WTC11 (cell line): ENCODE measurements around the gene PGM2L1. TPM values are rescaled to one million over a fixed set of nuclear protein-coding genes. Genes with fewer than 3 reads are reported as not detected.

Experiments used
- ATAC-seq: fragments of 200-7000 bp; cut with Tn5 transposase; 2 replicates; pipeline ENCODE4 v1.10.0; 2021; ENCODE audit warnings: mild to moderate bottlenecking, moderate library complexity
- CTCF ChIA-PET: fragments of 300-600 bp; sonication (Branson Sonifier 250); formaldehyde crosslinking; loops from one replicate; lab custom pipeline; 2021; ENCODE audit warnings: antibody characterized with exemption; lab: Charles Lee
- POLR2A ChIA-PET: fragments of 350-600 bp; sonication (Branson Sonifier 250); formaldehyde crosslinking; loops from one replicate; lab custom pipeline; 2021; ENCODE audit warnings: antibody characterized with exemption; lab: Charles Lee
- DNase-seq: peaks from one replicate; pipeline ENCODE4 v3.0.0; 2021; ENCODE audit warnings: low spot score
- H3K27ac Mint-ChIP-seq: 2 replicates; pipeline ENCODE4 v1.8.0; 2021; ENCODE audit warnings: mixed read lengths
- H3K27me3 Mint-ChIP-seq: 2 replicates; pipeline ENCODE4 v1.8.0; 2021; ENCODE audit warnings: low read depth, mild to moderate bottlenecking, moderate library complexity, mixed read lengths
- H3K36me3 Mint-ChIP-seq: 2 replicates; pipeline ENCODE4 v1.8.0; 2021; ENCODE audit warnings: mixed read lengths
- H3K4me1 Mint-ChIP-seq: 2 replicates; pipeline ENCODE4 v1.8.0; 2022; ENCODE audit warnings: mixed read lengths
- H3K4me3 Mint-ChIP-seq: 2 replicates; pipeline ENCODE4 v1.8.0; 2021; ENCODE audit warnings: mild to moderate bottlenecking, moderate library complexity, mixed read lengths
- H3K9me3 Mint-ChIP-seq: 2 replicates; pipeline ENCODE4 v1.8.0; 2021; ENCODE audit warnings: mixed read lengths
- ATF6 ChIP-seq: sonication (generic); formaldehyde crosslinking; IDR thresholded peaks from 2 replicates; pipeline ENCODE4 v1.8.1; 2023; ENCODE audit warnings: mild to moderate bottlenecking, missing genetic modification reagents
- EMX1 ChIP-seq: fragments of 250-450 bp; sonication (Bioruptor Pico); IDR thresholded peaks from 2 replicates; pipeline ENCODE4 v1.8.0; 2021; ENCODE audit warnings: mild to moderate bottlenecking
- FOXJ3 ChIP-seq: sonication (generic); formaldehyde crosslinking; IDR thresholded peaks from 2 replicates; pipeline ENCODE4 v1.9.0; 2021; ENCODE audit warnings: missing genetic modification reagents, mild to moderate bottlenecking, borderline replicate concordance
- FOXK1 ChIP-seq: sonication (generic); formaldehyde crosslinking; IDR thresholded peaks from 2 replicates; pipeline ENCODE4 v1.8.0; 2022; ENCODE audit warnings: mild to moderate bottlenecking, moderate library complexity, missing genetic modification reagents
- GRHL2 ChIP-seq: fragments of 250-450 bp; sonication (Bioruptor Pico); IDR thresholded peaks from 2 replicates; pipeline ENCODE4 v1.8.0; 2022; ENCODE audit warnings: mild to moderate bottlenecking, moderate library complexity; ENCODE audit not compliant: insufficient replicate concordance, severe bottlenecking
- MXD4 ChIP-seq: fragments of 250-450 bp; sonication (Bioruptor Pico); IDR thresholded peaks from 2 replicates; pipeline ENCODE4 v1.8.0; 2021; ENCODE audit warnings: mild to moderate bottlenecking, moderate library complexity, borderline replicate concordance
- NFATC4 ChIP-seq: fragments of 250-450 bp; sonication (Bioruptor Pico); IDR thresholded peaks from 2 replicates; pipeline ENCODE4 v1.9.0; 2021; ENCODE audit warnings: mild to moderate bottlenecking
- NFE2L1 ChIP-seq: sonication (generic); formaldehyde crosslinking; IDR thresholded peaks from 2 replicates; pipeline ENCODE4 v1.8.1; 2023; ENCODE audit warnings: missing genetic modification reagents
- RORB ChIP-seq: fragments of 250-450 bp; sonication (Bioruptor Pico); IDR thresholded peaks from 2 replicates; pipeline ENCODE4 v1.9.0; 2021; ENCODE audit warnings: mild to moderate bottlenecking
- SMAD3 ChIP-seq: sonication (generic); formaldehyde crosslinking; IDR thresholded peaks from 2 replicates; pipeline ENCODE4 v1.8.0; 2022; ENCODE audit warnings: missing genetic modification reagents, mild to moderate bottlenecking, borderline replicate concordance
- ZBTB21 ChIP-seq: sonication (generic); formaldehyde crosslinking; IDR thresholded peaks from 2 replicates; pipeline ENCODE4 v1.8.1; 2023; ENCODE audit warnings: mild to moderate bottlenecking, missing genetic modification reagents, borderline replicate concordance
- ZNF121 ChIP-seq: sonication (generic); formaldehyde crosslinking; IDR thresholded peaks from 2 replicates; pipeline ENCODE4 v1.8.0; 2023; ENCODE audit warnings: missing genetic modification reagents
- ZNF232 ChIP-seq: sonication (generic); formaldehyde crosslinking; IDR thresholded peaks from 2 replicates; pipeline ENCODE4 v1.8.0; 2022; ENCODE audit warnings: mild to moderate bottlenecking, missing genetic modification reagents
- ZNF396 ChIP-seq: fragments of 250-450 bp; sonication (Bioruptor Pico); IDR thresholded peaks from 2 replicates; pipeline ENCODE4 v1.8.0; 2021; ENCODE audit warnings: mild to moderate bottlenecking, moderate library complexity, borderline replicate concordance
- ZSCAN18 ChIP-seq: fragments of 250-450 bp; sonication (Bioruptor Pico); IDR thresholded peaks from 2 replicates; pipeline ENCODE4 v2.1.2; 2022; ENCODE audit warnings: mild to moderate bottlenecking, moderate library complexity
- total RNA-seq: library from RNA; stranded (reverse); gene quantifications from 3 replicates; pipeline ENCODE4 v1.2.3, GENCODE V29; 2021
- TF ChIP-seq, protein P1 (sequence below): sonication (generic); formaldehyde crosslinking; IDR thresholded peaks from 2 replicates; pipeline ENCODE4 v1.8.0; 2022; ENCODE audit warnings: mild to moderate bottlenecking, missing genetic modification reagents
- TF ChIP-seq, protein P2 (sequence below): sonication (generic); formaldehyde crosslinking; IDR thresholded peaks from 2 replicates; pipeline ENCODE4 v1.8.0; 2023; ENCODE audit warnings: missing genetic modification reagents, mild to moderate bottlenecking, borderline replicate concordance

Gene PGM2L1
- total RNA-seq, 1 experiment from 2014 or later = 34.1 TPM

- ChIA-PET POLR2A (no interaction called here), CTCF (interaction anchor here (2.0 kb wide), 1 partner anchor 123 kb away, joined by 11 read pairs; no protein-coding TSS in a partner anchor)
- DNase-seq (no peak), ATAC-seq (no peak)
- peaks cover 5% of the 10 kb centered on the region; the same call in 1 of the 2 replicates for H3K4me1 Mint-ChIP-seq
- peaks cover 12% of the 10 kb centered on the region for H3K36me3 Mint-ChIP-seq
- H3K4me3 Mint-ChIP-seq = no peak overlapping the region
- H3K27me3 Mint-ChIP-seq = no peaks in the 10 kb centered on the region; the same call in 1 of the 2 replicates
- H3K27ac Mint-ChIP-seq = no peak overlapping the region
- peaks cover 6% of the 10 kb centered on the region for H3K9me3 Mint-ChIP-seq
- TF ChIP-seq EMX1 (CRISPR knock-in tag) = no peak
- TF ChIP-seq ZNF121 = no peak
- no peak for TF ChIP-seq NFE2L1 (CRISPR knock-in tag)
- TF ChIP-seq, protein P1, sequence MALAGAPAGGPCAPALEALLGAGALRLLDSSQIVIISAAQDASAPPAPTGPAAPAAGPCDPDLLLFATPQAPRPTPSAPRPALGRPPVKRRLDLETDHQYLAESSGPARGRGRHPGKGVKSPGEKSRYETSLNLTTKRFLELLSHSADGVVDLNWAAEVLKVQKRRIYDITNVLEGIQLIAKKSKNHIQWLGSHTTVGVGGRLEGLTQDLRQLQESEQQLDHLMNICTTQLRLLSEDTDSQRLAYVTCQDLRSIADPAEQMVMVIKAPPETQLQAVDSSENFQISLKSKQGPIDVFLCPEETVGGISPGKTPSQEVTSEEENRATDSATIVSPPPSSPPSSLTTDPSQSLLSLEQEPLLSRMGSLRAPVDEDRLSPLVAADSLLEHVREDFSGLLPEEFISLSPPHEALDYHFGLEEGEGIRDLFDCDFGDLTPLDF (CRISPR knock-in tag) = no peak
- no peak for TF ChIP-seq ATF6
- TF ChIP-seq RORB (CRISPR knock-in tag) = no peak
- no peak for TF ChIP-seq ZBTB21 (CRISPR knock-in tag)
- TF ChIP-seq FOXK1 (CRISPR knock-in tag) = no peak
- TF ChIP-seq FOXJ3 (CRISPR knock-in tag) = no peak
- TF ChIP-seq MXD4 = no peak
- TF ChIP-seq ZSCAN18 (CRISPR knock-in tag) = no peak
- no peak for TF ChIP-seq ZNF396
- TF ChIP-seq NFATC4 = no peak
- TF ChIP-seq ZNF232 = no peak
- TF ChIP-seq GRHL2 = no peak
- TF ChIP-seq SMAD3 (CRISPR knock-in tag) = no peak
Observed at GRCh38 chr11:74326665-74327064, 71.6 kb downstream of the PGM2L1 start.

DNA sequence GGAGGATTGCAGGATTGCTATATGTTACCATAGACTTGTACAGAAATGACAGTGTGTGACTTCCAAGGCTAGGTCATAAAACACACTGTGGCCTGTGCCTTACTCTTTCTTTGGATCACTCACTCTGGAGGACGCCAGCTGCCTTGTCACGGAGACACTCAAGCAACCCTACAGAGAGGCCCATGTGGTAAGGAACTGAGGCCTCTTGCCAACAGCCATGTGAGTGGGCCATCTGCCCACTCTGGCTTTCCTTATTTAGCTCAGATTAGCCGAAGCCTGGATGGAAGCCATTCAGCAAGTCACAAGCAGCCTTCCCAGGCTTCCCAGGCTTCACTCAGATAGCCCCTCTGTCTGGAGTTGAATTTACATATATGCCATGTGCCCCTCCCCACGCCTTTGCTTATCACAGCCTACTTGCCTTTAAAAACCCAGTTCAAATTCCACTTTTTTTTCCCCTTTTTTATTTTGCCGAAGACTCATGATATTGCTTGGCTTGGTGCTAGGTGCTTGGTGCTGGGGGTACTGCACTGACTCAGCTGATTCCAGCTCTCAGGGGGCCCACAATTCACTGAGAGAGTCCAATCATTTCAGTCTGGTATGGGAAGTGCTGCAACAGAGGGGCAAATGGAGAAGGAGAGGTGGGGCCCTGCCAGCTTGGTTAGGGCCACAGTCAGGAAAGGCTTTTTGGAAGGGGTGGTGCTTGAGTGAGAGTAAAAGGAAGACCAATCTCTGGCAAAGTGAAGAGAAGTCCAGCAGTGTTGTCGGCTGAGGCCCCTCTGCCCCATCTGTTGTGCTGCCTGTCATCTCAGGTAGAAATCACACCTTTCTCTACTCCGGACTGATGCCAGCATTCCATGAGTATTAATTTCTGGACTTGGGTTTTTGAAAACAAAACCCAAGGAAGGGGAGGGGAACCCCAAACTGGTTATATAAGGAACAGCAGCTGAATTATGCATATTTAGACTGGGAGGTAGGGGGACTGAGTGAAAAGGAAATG lies 72.3 kb downstream of the PGM2L1 start:
- Mint-ChIP-seq H3K4me1 (peaks cover 5% of the 10 kb centered on the region; the same call in 1 of the 2 replicates), H3K27ac (peak overlapping the region; percentile 63; the same call in 1 of the 2 replicates), H3K36me3 (peaks cover 12% of the 10 kb centered on the region), H3K27me3 (no peaks in the 10 kb centered on the region; the same call in 1 of the 2 replicates), H3K9me3 (peaks cover 6% of the 10 kb centered on the region)
- DNase-seq (no peak), ATAC-seq (no peak)
- ChIA-PET CTCF (interaction anchor here (2.0 kb wide), 2 partner anchors 124 to 245 kb away, joined by 7 to 11 read pairs; no protein-coding TSS in a partner anchor), POLR2A (no interaction called here)
- no peak for TF ChIP-seq NFE2L1 (CRISPR knock-in tag)
- TF ChIP-seq, protein P2, sequence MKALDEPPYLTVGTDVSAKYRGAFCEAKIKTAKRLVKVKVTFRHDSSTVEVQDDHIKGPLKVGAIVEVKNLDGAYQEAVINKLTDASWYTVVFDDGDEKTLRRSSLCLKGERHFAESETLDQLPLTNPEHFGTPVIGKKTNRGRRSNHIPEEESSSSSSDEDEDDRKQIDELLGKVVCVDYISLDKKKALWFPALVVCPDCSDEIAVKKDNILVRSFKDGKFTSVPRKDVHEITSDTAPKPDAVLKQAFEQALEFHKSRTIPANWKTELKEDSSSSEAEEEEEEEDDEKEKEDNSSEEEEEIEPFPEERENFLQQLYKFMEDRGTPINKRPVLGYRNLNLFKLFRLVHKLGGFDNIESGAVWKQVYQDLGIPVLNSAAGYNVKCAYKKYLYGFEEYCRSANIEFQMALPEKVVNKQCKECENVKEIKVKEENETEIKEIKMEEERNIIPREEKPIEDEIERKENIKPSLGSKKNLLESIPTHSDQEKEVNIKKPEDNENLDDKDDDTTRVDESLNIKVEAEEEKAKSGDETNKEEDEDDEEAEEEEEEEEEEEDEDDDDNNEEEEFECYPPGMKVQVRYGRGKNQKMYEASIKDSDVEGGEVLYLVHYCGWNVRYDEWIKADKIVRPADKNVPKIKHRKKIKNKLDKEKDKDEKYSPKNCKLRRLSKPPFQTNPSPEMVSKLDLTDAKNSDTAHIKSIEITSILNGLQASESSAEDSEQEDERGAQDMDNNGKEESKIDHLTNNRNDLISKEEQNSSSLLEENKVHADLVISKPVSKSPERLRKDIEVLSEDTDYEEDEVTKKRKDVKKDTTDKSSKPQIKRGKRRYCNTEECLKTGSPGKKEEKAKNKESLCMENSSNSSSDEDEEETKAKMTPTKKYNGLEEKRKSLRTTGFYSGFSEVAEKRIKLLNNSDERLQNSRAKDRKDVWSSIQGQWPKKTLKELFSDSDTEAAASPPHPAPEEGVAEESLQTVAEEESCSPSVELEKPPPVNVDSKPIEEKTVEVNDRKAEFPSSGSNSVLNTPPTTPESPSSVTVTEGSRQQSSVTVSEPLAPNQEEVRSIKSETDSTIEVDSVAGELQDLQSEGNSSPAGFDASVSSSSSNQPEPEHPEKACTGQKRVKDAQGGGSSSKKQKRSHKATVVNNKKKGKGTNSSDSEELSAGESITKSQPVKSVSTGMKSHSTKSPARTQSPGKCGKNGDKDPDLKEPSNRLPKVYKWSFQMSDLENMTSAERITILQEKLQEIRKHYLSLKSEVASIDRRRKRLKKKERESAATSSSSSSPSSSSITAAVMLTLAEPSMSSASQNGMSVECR = no peak
- TF ChIP-seq, all 79 proteins: peak for 0
- no peak overlapping the region for H3K4me3 Mint-ChIP-seq
